ENCODE data around the gene GLCE.
"Not testable (repeated sequence)": the region's sequence is repeated elsewhere in the genome, so short reads cannot be mapped to it uniquely, and the experiment has no call there.

DNA sequence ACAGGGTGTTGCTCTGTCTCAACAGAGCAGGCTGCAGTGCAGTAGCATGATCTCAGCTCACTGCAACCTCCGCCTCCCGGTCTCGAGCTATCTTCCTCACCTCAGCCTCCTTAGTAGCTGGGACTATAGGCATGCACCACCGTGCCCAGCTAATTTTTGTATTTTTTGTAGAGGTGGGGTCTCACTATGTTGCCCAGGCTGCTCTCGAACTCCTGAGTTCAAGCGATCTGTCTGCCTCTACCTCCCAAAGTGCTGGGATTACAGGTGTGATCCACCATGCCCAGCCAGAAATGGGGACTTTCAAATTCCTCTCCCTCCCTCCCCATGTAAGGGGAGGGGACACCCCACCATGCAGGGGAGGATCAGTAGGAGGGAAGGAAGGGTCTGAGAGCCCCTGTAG, 141.7 kb downstream of the GLCE start:
- not testable (repeated sequence) for TF ChIP-seq EZH2phosphoT487 (IDR thresholded peaks at IDR 0.05; ENCODE audit: insufficient read depth, low read depth); EZH2 (IDR thresholded peaks at IDR 0.05; ENCODE audit: insufficient read depth, poor library complexity, severe bottlenecking)

Measured in GM23248 (cell line).